H1 (cell line): ENCODE data around the gene CAPN2. TPM values are rescaled to one million over a fixed set of nuclear protein-coding genes. Genes with fewer than 3 reads are reported as not detected.

ENCODE experiments used
- CTCF ChIA-PET: fragments of 300-600 bp; sonication (Branson Sonifier 250); formaldehyde crosslinking; loops from one replicate; lab custom pipeline; 2021; ENCODE audit not compliant: partially characterized antibody; lab: Charles Lee
- POLR2A ChIA-PET: fragments of 300-600 bp; sonication (Branson Sonifier 250); formaldehyde crosslinking; loops from one replicate; lab custom pipeline; 2021; ENCODE audit warnings: inconsistent platforms; ENCODE audit not compliant: partially characterized antibody; lab: Charles Lee
- DNase-seq, 2 experiments: peaks; one replicate each; pipeline versions ENCODE4 v3.0.0 to v3.0.0-alpha.2; 2010 to 2022; ENCODE audit warnings: low spot score in 2 of 2, low read depth in 1 of 2, mixed read lengths in 1 of 2
- FAIRE-seq: peaks from 2 replicates; lab custom pipeline; 2011; peaks lifted over from hg19 to GRCh38; lab: Jason Lieb, UNC
- H2AFZ ChIP-seq: 2 replicates; pipeline ENCODE4 v1.8.1; 2012; ENCODE audit warnings: low read length, inconsistent platforms
- H2AK5ac ChIP-seq: 2 replicates; pipeline ENCODE4 v1.6.1; 2013; ENCODE audit warnings: low read depth, low read length
- H2BK120ac ChIP-seq: replicated peaks from 2 replicates; pipeline ENCODE3; 2013; ENCODE audit warnings: low read depth, low read length, inconsistent platforms
- H2BK12ac ChIP-seq: 2 replicates; pipeline ENCODE4 v1.6.1; 2013; ENCODE audit warnings: low read depth, low read length
- H2BK15ac ChIP-seq: 2 replicates; pipeline ENCODE4 v1.6.1; 2013; ENCODE audit warnings: low read length
- H2BK20ac ChIP-seq: 2 replicates; pipeline ENCODE4 v1.6.1; 2013; ENCODE audit warnings: low read length
- H2BK5ac ChIP-seq: 2 replicates; pipeline ENCODE4 v1.6.1; 2013; ENCODE audit warnings: low read depth, low read length
- H3K14ac ChIP-seq: 2 replicates; pipeline ENCODE4 v1.6.1; 2013; ENCODE audit warnings: inconsistent platforms; ENCODE audit not compliant: insufficient read length
- H3K18ac ChIP-seq: 2 replicates; pipeline ENCODE4 v1.6.1; 2013; ENCODE audit warnings: low read length; ENCODE audit errors: extremely low read depth
- H3K23ac ChIP-seq: 2 replicates; pipeline ENCODE4 v1.6.1; 2013; ENCODE audit warnings: inconsistent platforms; ENCODE audit not compliant: insufficient read length
- H3K23me2 ChIP-seq: 2 replicates; pipeline ENCODE4 v1.6.1; 2013; ENCODE audit warnings: low read depth, low read length
- H3K27ac ChIP-seq: 2 replicates; pipeline ENCODE4 v1.6.1; 2011; ENCODE audit warnings: low read depth, low read length, inconsistent platforms
- H3K27me3 ChIP-seq, 4 experiments: replicated peaks in 1 of 4; 1 replicate in 1 of 4; 2 replicates in 3 of 4; pipeline versions ENCODE4 v1.6.1 to v1.8.1; 2011 to 2013; ENCODE audit warnings: low read length in 3 of 4, mild to moderate bottlenecking in 3 of 4, inconsistent platforms in 2 of 4, mixed read lengths in 2 of 4, moderate library complexity in 1 of 4; ENCODE audit not compliant: control insufficient read depth in 3 of 4, insufficient read depth in 3 of 4; ENCODE audit errors: extremely low read depth in 1 of 4
- H3K36me3 ChIP-seq, 4 experiments: 2 replicates each; pipeline versions ENCODE4 v1.6.1 to v1.8.1; 2011 to 2013; ENCODE audit warnings: mild to moderate bottlenecking in 4 of 4, low read length in 3 of 4, moderate library complexity in 2 of 4, control low read depth in 1 of 4, inconsistent platforms in 1 of 4; ENCODE audit not compliant: insufficient read depth in 4 of 4, control insufficient read depth in 2 of 4
- H3K4ac ChIP-seq: replicated peaks from 2 replicates; pipeline ENCODE3; 2013; ENCODE audit warnings: low read length, low read depth, mixed read lengths, inconsistent platforms; ENCODE audit not compliant: insufficient read length
- H3K4me1 ChIP-seq, 4 experiments: replicated peaks in 1 of 4; 1 replicate in 1 of 4; 2 replicates in 3 of 4; pipeline versions ENCODE4 v1.6.1 to v1.8.1; 2011 to 2013; ENCODE audit warnings: low read length in 3 of 4, inconsistent platforms in 2 of 4, mixed read lengths in 1 of 4; ENCODE audit not compliant: insufficient read depth in 4 of 4, control insufficient read depth in 3 of 4
- H3K4me2 ChIP-seq, 2 experiments: 2 replicates each; pipeline versions ENCODE4 v1.6.1 to v1.8.1; 2011 to 2013; ENCODE audit warnings: low read depth in 2 of 2, low read length in 2 of 2, control low read depth in 1 of 2, inconsistent platforms in 1 of 2, mild to moderate bottlenecking in 1 of 2; ENCODE audit not compliant: insufficient read depth in 1 of 2
- H3K4me3 ChIP-seq, 4 experiments: fragments of 200-600, 300-600 bp in 1 of 4; sonication (generic), shearing (Covaris generic), sonication (Bioruptor Twin) in 1 of 4; 2 replicates each; pipeline versions ENCODE4 v1.5.1 to v1.8.1; 2011 to 2016; ENCODE audit warnings: low read length in 4 of 4, low read depth in 3 of 4, control low read depth in 2 of 4, inconsistent platforms in 2 of 4, mild to moderate bottlenecking in 2 of 4, mixed read lengths in 1 of 4, moderate library complexity in 1 of 4; ENCODE audit not compliant: insufficient read depth in 2 of 4; ENCODE audit errors: extremely low read depth in 1 of 4
- H3K56ac ChIP-seq: replicated peaks from 2 replicates; pipeline ENCODE3; 2013; ENCODE audit warnings: low read depth, mild to moderate bottlenecking, mixed read lengths, low read length, inconsistent platforms; ENCODE audit not compliant: insufficient read length
- H3K79me1 ChIP-seq: 2 replicates; pipeline ENCODE4 v1.6.1; 2013; ENCODE audit warnings: low read depth, low read length, control low read depth
- H3K79me2 ChIP-seq, 2 experiments: 2 replicates each; pipeline versions ENCODE4 v1.6.1 to v1.8.1; 2012 to 2013; ENCODE audit warnings: low read length in 2 of 2, mild to moderate bottlenecking in 2 of 2, inconsistent platforms in 1 of 2; ENCODE audit not compliant: insufficient read depth in 2 of 2, control insufficient read depth in 1 of 2
- H3K9ac ChIP-seq, 4 experiments: replicated peaks in 1 of 4; 1 replicate in 1 of 4; 2 replicates in 3 of 4; pipeline versions ENCODE4 v1.6.1 to v1.8.1; 2011 to 2013; ENCODE audit warnings: low read depth in 3 of 4, low read length in 3 of 4, control low read depth in 2 of 4, mild to moderate bottlenecking in 2 of 4, moderate library complexity in 2 of 4, inconsistent platforms in 1 of 4; ENCODE audit errors: extremely low read depth in 1 of 4
- H3K9me3 ChIP-seq, 2 experiments: 2 replicates each; pipeline versions ENCODE4 v1.6.1 to v1.8.1; 2012 to 2013; ENCODE audit warnings: mild to moderate bottlenecking in 2 of 2, moderate library complexity in 2 of 2, control low read depth in 1 of 2, inconsistent platforms in 1 of 2, low read depth in 1 of 2, low read length in 1 of 2, mixed read lengths in 1 of 2; ENCODE audit not compliant: insufficient read depth in 2 of 2
- H4K20me1 ChIP-seq, 2 experiments: replicated peaks in 1 of 2; 2 replicates each; pipeline versions ENCODE3 to v1.8.1; 2011 to 2013; ENCODE audit warnings: inconsistent platforms in 2 of 2, low read length in 2 of 2, mild to moderate bottlenecking in 1 of 2; ENCODE audit not compliant: insufficient read depth in 2 of 2, control insufficient read depth in 1 of 2
- H4K5ac ChIP-seq: 2 replicates; pipeline ENCODE4 v1.6.1; 2013; ENCODE audit warnings: low read length, low read depth, mixed read lengths, inconsistent platforms; ENCODE audit not compliant: insufficient read length
- H4K8ac ChIP-seq: 2 replicates; pipeline ENCODE4 v1.8.0; 2013; ENCODE audit warnings: mild to moderate bottlenecking, moderate library complexity, low read length, inconsistent platforms; ENCODE audit not compliant: insufficient read depth; ENCODE audit errors: extremely low read depth
- H4K91ac ChIP-seq: replicated peaks from 2 replicates; pipeline ENCODE3; 2013; ENCODE audit warnings: low read length, mixed read lengths, inconsistent platforms; ENCODE audit not compliant: insufficient read length
- ASH2L ChIP-seq: fragments of 200-600, 300-600 bp; sonication (generic); IDR thresholded peaks from one replicate; pipeline ENCODE4 v1.7.1; 2017; ENCODE audit warnings: low read length
- CEBPB ChIP-seq: IDR thresholded peaks from 2 replicates; pipeline ENCODE4 v1.6.1; 2012; ENCODE audit warnings: low read depth, low read length
- EP300 ChIP-seq, 2 experiments: IDR thresholded peaks; 1 replicate in 1 of 2; 2 replicates in 1 of 2; pipeline ENCODE4 v1.6.1; 2011 to 2012; ENCODE audit warnings: low read depth in 2 of 2, low read length in 2 of 2, mild to moderate bottlenecking in 2 of 2, borderline replicate concordance in 1 of 2, inconsistent platforms in 1 of 2, moderate library complexity in 1 of 2
- MAFK ChIP-seq: IDR thresholded peaks from 2 replicates; pipeline ENCODE4 v1.6.1; 2012; ENCODE audit warnings: low read depth, mild to moderate bottlenecking, improper control_type of control experiment, low read length
- RFX5 ChIP-seq: IDR thresholded peaks from 2 replicates; pipeline ENCODE4 v1.6.1; 2011; ENCODE audit warnings: low read depth, low read length, improper control_type of control experiment, borderline replicate concordance
- SAP30 ChIP-seq: fragments of 300-600 bp; sonication (generic); IDR thresholded peaks from 2 replicates; pipeline ENCODE4 v1.7.1; 2012; ENCODE audit warnings: low read length, moderate library complexity, mild to moderate bottlenecking, inconsistent platforms; ENCODE audit not compliant: insufficient read depth, insufficient replicate concordance
- SP1 ChIP-seq: IDR thresholded peaks from 2 replicates; pipeline ENCODE4 v1.6.1; 2011; ENCODE audit warnings: low read depth, low read length
- SRF ChIP-seq: IDR thresholded peaks from 2 replicates; pipeline ENCODE4 v1.6.1; 2011; ENCODE audit warnings: mild to moderate bottlenecking, low read depth, low read length, moderate library complexity
- TAF7 ChIP-seq: optimal IDR thresholded peaks from 2 replicates; pipeline ENCODE3; 2011; ENCODE audit warnings: low read depth, mild to moderate bottlenecking, inconsistent platforms, low read length, moderate library complexity, borderline replicate concordance
- WGBS, 2 experiments: shearing (Covaris generic) in 1 of 2; methylation state at CpG; one replicate each; pipeline versions ENCODE4 v1.1.6 to v1.1.7; 2013 to 2015; ENCODE audit warnings: low lambda C conversion rate in 2 of 2, mixed read lengths in 2 of 2, inconsistent platforms in 1 of 2, low coverage in 1 of 2, missing lambda C conversion rate in 1 of 2; ENCODE audit not compliant: insufficient replicate concordance in 2 of 2, insufficient coverage in 1 of 2, insufficient read length in 1 of 2; ENCODE audit errors: extremely low coverage in 1 of 2, missing lambda C conversion rate in 1 of 2; 5-methylcytosine and 5-hydroxymethylcytosine counted together
- polyA plus RNA-seq, 7 experiments: library from polyadenylated mRNA; depleted of rRNA in 3 of 7; stranded (reverse) in 5 of 7; unstranded in 2 of 7; fragments of >200 nt in 5 of 7; fragments of 200-250 nt in 2 of 7; gene quantifications; 1 replicate in 5 of 7; 2 replicates in 1 of 7; 4 replicates in 1 of 7; pipeline versions ENCODE4 v1.2.1 to v1.2.3, GENCODE V29; 2011 to 2013; ENCODE audit warnings: missing spikeins in 2 of 7, mixed read lengths in 2 of 7
- total RNA-seq: library from RNA; stranded (reverse); fragmentation: NEBNext Ultra II Directional; extraction: Animal tissue kit (Norgen Biotek cat#: 25700); gene quantifications from 2 replicates; pipeline ENCODE4 v1.2.1, GENCODE V29; 2021
- TF ChIP-seq, protein P1 (sequence below): IDR thresholded peaks from 2 replicates; pipeline ENCODE4 v1.6.1; 2012; ENCODE audit warnings: inconsistent platforms

CAPN2 gene
- total and polyA plus RNA-seq, 2 of the 8 experiments (the other 6 are each of a cell fraction or from before 2014, with no cell fraction given) = 9.2 to 10.3 TPM

DNA sequence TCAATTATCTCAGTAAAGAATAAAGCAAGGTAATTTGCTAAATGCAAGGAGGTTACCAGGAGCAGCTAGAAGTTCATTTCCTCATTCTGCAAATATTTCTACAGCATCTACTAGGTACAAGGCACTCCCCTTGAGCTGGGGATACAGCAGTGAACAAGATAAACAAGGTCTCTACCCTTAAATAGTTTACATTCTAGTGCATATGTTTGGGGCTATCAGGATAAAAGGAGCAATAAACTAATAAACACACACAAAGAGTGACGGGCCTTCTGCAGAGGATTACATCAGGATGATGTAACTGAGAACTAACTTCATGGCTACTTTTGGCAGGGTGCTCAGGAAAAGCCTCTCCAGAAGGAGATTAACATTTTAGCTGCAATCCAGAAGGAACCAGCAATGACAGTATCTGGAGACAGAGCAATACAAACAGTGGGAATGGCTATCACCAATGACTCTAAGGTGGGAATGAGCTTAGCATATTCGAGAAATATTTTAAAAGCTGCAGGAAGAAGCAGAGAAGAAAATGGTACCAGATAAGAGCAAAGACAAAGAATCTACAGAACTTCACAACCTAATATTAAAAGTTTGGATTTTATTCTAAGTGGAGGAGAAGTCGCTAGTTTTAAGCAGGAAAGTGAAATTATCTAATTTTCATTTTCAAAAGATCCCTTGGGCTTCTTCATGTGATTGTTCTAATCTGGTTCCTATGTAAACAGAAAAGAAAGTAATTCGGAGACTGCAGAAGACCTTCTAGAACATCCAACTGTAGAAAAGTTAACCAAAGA lies 107.6 kb downstream of the CAPN2 start:
- no peak overlapping the region for H3K27ac ChIP-seq
- no peak overlapping the region for H2BK5ac ChIP-seq
- H3K4ac ChIP-seq = no peak overlapping the region
- no peak overlapping the region for H2BK120ac ChIP-seq
- H3K9me3 ChIP-seq = no peaks in the 10 kb centered on the region
- WGBS, 2 experiments = 95% methylated on average over 4 of the region's 4 CpGs; no CpG with 5 or more reads in 1 of the 2 experiments
- no peak overlapping the region for H2BK15ac ChIP-seq
- POLR2A ChIA-PET = interaction anchor here (2.2 kb wide), 1 partner anchor 26 kb away, joined by 9 read pairs; the partner anchor contains the start of gene TP53BP2
- H2BK20ac ChIP-seq = no peak overlapping the region
- FAIRE-seq (no peak), DNase-seq (no peak)
- CTCF ChIA-PET = interaction anchor here (1.1 to 2.0 kb wide), 4 partner anchors 8 to 68 kb away, joined by 3 to 8 read pairs (median 3); partner anchors contain the start of gene TP53BP2
- no peak overlapping the region for H3K4me2 ChIP-seq
- H3K9ac ChIP-seq = no peak overlapping the region
- H2AK5ac ChIP-seq = no peak overlapping the region
- H3K4me3 ChIP-seq = no peak overlapping the region
- no peak overlapping the region for H2BK12ac ChIP-seq
- H3K56ac ChIP-seq = no peak overlapping the region
- H4K20me1 ChIP-seq = peaks cover 6 to 12% of the 10 kb centered on the region in 2 experiments
- peaks cover 12% of the 10 kb centered on the region for H3K79me1 ChIP-seq
- H4K5ac ChIP-seq = no peak overlapping the region
- H3K23ac ChIP-seq = no peak overlapping the region
- no peak overlapping the region for H4K91ac ChIP-seq
- no peak overlapping the region for H4K8ac ChIP-seq
- peaks cover 0 to 3% (median 1%) of the 10 kb centered on the region in 4 experiments; a peak in 4 of 7 replicates for H3K4me1 ChIP-seq
- peaks cover 0 to 25% (median 5%) of the 10 kb centered on the region in 4 experiments; a peak in 5 of 8 replicates for H3K36me3 ChIP-seq
- H3K23me2 ChIP-seq = no peaks in the 10 kb centered on the region; the same call in 1 of the 2 replicates
- no peak overlapping the region for H3K18ac ChIP-seq
- H2AFZ ChIP-seq = no peak overlapping the region
- peaks cover 11 to 62% of the 10 kb centered on the region in 2 experiments for H3K79me2 ChIP-seq
- no peak overlapping the region for H3K14ac ChIP-seq
- H3K27me3 ChIP-seq = no peaks in the 10 kb centered on the region
- TF ChIP-seq CEBPB = no peak
- no peak for TF ChIP-seq RFX5
- TF ChIP-seq, protein P1, sequence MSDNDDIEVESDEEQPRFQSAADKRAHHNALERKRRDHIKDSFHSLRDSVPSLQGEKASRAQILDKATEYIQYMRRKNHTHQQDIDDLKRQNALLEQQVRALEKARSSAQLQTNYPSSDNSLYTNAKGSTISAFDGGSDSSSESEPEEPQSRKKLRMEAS = no peak
- TF ChIP-seq ASH2L = no peak
- TF ChIP-seq EP300 (IDR thresholded peaks at IDR 0.05; ENCODE audit: borderline replicate concordance in 1 of 2, low read depth in 2 of 2, low read length in 2 of 2) = no peak
- TF ChIP-seq SRF = no peak
- TF ChIP-seq SP1 = no peak
- no peak for TF ChIP-seq TAF7
- TF ChIP-seq MAFK = no peak
- no peak for TF ChIP-seq SAP30
